ENCODE measurements around the gene DCX. TPM values are rescaled to one million over a fixed set of nuclear protein-coding genes. Genes with fewer than 3 reads are reported as not detected.

The DCX gene
- total RNA-seq, 1 experiment from 2014 or later: 0.13 TPM

DNA sequence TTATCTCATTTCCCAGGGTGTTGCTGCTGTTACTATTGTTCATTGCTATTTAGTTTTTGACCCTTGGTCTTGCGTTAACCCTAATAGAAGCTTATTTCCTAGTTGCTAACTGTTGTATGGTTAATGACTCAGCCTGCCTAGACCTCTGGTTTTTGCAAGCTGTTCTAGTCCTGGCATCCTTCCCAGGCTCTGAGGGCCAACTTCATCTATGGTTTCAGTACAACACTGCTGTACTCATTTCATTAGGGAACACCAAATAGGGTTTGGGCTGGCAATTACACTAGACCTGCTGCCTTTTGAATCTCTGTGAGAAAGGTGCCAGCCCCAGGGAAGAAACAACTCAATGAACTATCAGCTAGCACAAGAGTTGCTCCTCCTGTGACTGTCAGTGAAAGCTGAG is 59.6 kb downstream of the DCX start:
- BruUV-seq (replicated peaks): no TSS peak
- ATAC-seq: no peak
- POLR2A ChIA-PET: no interaction called here

DNA sequence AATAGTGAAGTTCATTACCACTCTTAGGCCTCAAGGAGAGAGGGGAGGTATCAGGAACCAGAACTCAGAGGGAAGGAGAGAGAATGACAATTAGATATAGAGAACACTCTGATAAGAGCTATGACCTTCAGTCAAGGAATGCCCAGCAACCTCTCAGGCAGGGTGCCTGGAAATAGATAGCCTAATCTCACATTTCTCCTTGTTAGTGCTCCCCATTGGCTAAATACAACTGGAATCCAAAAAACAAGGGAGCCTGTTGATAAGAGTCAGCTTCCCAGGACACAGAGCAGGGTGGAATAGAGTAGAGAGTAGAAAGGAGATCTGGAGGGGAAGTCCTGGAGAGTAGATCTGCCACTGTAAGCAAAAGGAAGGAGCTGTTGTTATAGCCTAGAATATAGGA is 62.1 kb downstream of the DCX start:
- H3K9me3 ChIP-seq (ENCODE audit: control insufficient read depth, insufficient read depth, low read depth, low read length): no peaks in the 10 kb centered on the region
- no peak overlapping the region for H3K4me3 ChIP-seq (ENCODE audit: low read depth in 2 of 2, low read length in 2 of 2)
- no peak for DNase-seq (ENCODE audit: low read depth, low spot score)
- no TSS peak for BruUV-seq (replicated peaks)
- CTCF ChIA-PET: no interaction called here
- in situ Hi-C loops (cut with HindIII; ENCODE audit: low pct_unique_long_range_greater_than_20kb, low sequenced_read_pairs) (no loop called here), intact Hi-C loops (cut with micrococcal nuclease; ENCODE audit: unreplicated experiment) (no loop called here)
- TF ChIP-seq SIN3A (IDR thresholded peaks at IDR 0.05; ENCODE audit: borderline replicate concordance, insufficient read depth, low read depth, low read length): no peak
- no peak for TF ChIP-seq TCF7L2 (IDR thresholded peaks at IDR 0.05; ENCODE audit: low read depth, low read length)
- no peak for TF ChIP-seq POLR2AphosphoS5 (IDR thresholded peaks at IDR 0.05; ENCODE audit: low read depth, low read length)
- TF ChIP-seq, protein P1, sequence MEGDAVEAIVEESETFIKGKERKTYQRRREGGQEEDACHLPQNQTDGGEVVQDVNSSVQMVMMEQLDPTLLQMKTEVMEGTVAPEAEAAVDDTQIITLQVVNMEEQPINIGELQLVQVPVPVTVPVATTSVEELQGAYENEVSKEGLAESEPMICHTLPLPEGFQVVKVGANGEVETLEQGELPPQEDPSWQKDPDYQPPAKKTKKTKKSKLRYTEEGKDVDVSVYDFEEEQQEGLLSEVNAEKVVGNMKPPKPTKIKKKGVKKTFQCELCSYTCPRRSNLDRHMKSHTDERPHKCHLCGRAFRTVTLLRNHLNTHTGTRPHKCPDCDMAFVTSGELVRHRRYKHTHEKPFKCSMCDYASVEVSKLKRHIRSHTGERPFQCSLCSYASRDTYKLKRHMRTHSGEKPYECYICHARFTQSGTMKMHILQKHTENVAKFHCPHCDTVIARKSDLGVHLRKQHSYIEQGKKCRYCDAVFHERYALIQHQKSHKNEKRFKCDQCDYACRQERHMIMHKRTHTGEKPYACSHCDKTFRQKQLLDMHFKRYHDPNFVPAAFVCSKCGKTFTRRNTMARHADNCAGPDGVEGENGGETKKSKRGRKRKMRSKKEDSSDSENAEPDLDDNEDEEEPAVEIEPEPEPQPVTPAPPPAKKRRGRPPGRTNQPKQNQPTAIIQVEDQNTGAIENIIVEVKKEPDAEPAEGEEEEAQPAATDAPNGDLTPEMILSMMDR (IDR thresholded peaks at IDR 0.05): no peak
- TF ChIP-seq, protein P2, sequence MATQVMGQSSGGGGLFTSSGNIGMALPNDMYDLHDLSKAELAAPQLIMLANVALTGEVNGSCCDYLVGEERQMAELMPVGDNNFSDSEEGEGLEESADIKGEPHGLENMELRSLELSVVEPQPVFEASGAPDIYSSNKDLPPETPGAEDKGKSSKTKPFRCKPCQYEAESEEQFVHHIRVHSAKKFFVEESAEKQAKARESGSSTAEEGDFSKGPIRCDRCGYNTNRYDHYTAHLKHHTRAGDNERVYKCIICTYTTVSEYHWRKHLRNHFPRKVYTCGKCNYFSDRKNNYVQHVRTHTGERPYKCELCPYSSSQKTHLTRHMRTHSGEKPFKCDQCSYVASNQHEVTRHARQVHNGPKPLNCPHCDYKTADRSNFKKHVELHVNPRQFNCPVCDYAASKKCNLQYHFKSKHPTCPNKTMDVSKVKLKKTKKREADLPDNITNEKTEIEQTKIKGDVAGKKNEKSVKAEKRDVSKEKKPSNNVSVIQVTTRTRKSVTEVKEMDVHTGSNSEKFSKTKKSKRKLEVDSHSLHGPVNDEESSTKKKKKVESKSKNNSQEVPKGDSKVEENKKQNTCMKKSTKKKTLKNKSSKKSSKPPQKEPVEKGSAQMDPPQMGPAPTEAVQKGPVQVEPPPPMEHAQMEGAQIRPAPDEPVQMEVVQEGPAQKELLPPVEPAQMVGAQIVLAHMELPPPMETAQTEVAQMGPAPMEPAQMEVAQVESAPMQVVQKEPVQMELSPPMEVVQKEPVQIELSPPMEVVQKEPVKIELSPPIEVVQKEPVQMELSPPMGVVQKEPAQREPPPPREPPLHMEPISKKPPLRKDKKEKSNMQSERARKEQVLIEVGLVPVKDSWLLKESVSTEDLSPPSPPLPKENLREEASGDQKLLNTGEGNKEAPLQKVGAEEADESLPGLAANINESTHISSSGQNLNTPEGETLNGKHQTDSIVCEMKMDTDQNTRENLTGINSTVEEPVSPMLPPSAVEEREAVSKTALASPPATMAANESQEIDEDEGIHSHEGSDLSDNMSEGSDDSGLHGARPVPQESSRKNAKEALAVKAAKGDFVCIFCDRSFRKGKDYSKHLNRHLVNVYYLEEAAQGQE (IDR thresholded peaks at IDR 0.05; ENCODE audit: insufficient read depth in 1 of 2, low read depth in 2 of 2, low read length in 1 of 2): no peak
- no peaks in the 10 kb centered on the region for H3K36me3 ChIP-seq (ENCODE audit: control insufficient read depth, insufficient read depth, low read length)
- no peaks in the 10 kb centered on the region for H3K27me3 ChIP-seq (ENCODE audit: control insufficient read depth, insufficient read depth, low read length)
- no peak for ATAC-seq
- H3K4me1 ChIP-seq (ENCODE audit: control insufficient read depth, insufficient read depth, low read length): no peaks in the 10 kb centered on the region
- H3K27ac ChIP-seq (ENCODE audit: low read length): no peak overlapping the region
- POLR2A ChIA-PET: no interaction called here

More for the DNA sequence above, 59.6 kb downstream of the DCX start:
- in situ Hi-C loops (cut with HindIII; ENCODE audit: low pct_unique_long_range_greater_than_20kb, low sequenced_read_pairs) (no loop called here), intact Hi-C loops (cut with micrococcal nuclease; ENCODE audit: unreplicated experiment) (no loop called here)
- no peak overlapping the region for H3K27ac ChIP-seq (ENCODE audit: low read length)
- H3K4me3 ChIP-seq (ENCODE audit: low read depth in 2 of 2, low read length in 2 of 2): no peak overlapping the region
- no peaks in the 10 kb centered on the region for H3K4me1 ChIP-seq (ENCODE audit: control insufficient read depth, insufficient read depth, low read length)
- H3K36me3 ChIP-seq (ENCODE audit: control insufficient read depth, insufficient read depth, low read length): no peaks in the 10 kb centered on the region
- CTCF ChIA-PET: no interaction called here
- H3K9me3 ChIP-seq (ENCODE audit: control insufficient read depth, insufficient read depth, low read depth, low read length): no peaks in the 10 kb centered on the region
- H3K27me3 ChIP-seq (ENCODE audit: control insufficient read depth, insufficient read depth, low read length): no peaks in the 10 kb centered on the region
- no peak for DNase-seq (ENCODE audit: low read depth, low spot score)
- TF ChIP-seq, protein P1 (IDR thresholded peaks at IDR 0.05): no peak
- no peak for TF ChIP-seq POLR2AphosphoS5 (IDR thresholded peaks at IDR 0.05; ENCODE audit: low read depth, low read length)
- TF ChIP-seq TCF7L2 (IDR thresholded peaks at IDR 0.05; ENCODE audit: low read depth, low read length): no peak
- TF ChIP-seq SIN3A (IDR thresholded peaks at IDR 0.05; ENCODE audit: borderline replicate concordance, insufficient read depth, low read depth, low read length): no peak
- TF ChIP-seq, protein P2 (IDR thresholded peaks at IDR 0.05; ENCODE audit: insufficient read depth in 1 of 2, low read depth in 2 of 2, low read length in 1 of 2): no peak

All from Panc1 (cell line).